Smooth muscle cell of the brain vasculature (primary cell): ENCODE data around the gene RRAS.

ENCODE experiments used
- DNase-seq: peaks from one replicate; pipeline ENCODE4 v3.0.0-alpha.2; 2012; ENCODE audit warnings: low read depth, low spot score

RRAS gene

GRCh38 chr19:49677231-49677900 lies 37.4 kb upstream of the RRAS start, which contains the start of gene PRMT1:
TSS of gene PRMT1 (plus strand) at chr19:49677271. CDS start at chr19:49677281, 10 bp downstream.
- no peak for DNase-seq

DNA sequence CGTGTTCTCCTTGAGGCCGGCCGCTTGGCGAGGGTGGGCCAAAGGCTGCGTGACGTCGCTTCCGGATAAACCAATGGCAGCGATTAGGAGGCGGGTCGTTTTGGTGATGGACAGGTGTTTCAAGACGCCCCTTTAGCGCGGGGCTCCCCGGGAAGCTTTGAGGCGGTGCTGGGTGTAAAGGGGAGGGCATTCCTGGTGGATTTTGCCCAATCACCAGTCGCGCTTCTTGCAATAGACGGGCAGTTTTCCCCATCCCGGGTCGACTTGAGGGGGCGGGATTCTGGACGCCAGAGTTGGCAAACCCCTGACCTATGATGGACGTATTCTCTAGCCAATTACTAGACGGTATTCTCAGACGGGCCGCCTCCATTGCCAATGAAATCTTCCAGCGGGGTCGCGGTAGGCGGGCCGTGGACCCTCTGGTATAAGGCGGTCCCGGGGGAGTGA lies 36.9 kb upstream of the RRAS start:
- peak; percentile 100 for DNase-seq

DNA sequence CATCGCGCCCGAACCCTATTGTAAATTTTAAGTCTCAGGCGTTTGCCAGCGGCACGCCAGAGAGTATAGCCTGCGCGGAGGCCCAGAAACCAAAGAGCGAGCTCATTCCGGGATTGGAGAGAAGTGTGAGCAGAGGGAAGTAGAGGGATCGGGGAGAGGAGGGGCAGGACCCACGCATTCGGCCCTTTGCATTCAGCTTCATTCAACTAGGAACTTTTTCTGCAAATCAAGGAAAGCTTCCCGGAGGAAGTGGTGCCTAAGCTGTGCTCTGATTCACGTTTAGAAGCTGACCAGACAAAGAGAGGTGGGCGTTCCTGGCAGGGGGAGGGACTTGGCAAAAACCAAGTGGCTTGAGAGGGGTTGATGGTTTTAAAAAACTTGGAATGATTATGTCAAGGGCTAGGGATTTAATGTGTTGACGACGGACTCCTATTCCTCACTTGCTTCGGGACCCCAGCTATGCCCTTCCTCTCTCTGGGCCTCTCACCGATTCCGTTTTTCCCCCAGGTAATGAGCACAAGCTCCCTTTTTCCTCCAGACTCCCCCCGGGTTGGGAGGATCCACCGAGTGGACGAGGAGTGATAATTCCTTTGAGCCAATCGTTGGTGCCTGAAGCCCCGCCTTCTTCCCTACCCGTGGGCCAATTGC lies 36.3 kb upstream of the RRAS start:
- peak; percentile 91 for DNase-seq

GRCh38 chr19:49672131-49672919 lies 32.4 kb upstream of the RRAS start:
- no peak for DNase-seq

- no peak for DNase-seq
Observed at GRCh38 chr19:49669516-49669915, 29.6 kb upstream of the RRAS start.

GRCh38 chr19:49667473-49667872 lies 27.5 kb upstream of the RRAS start:
- no peak for DNase-seq

- no peak for DNase-seq
Observed at GRCh38 chr19:49666120-49666444, 26.1 kb upstream of the RRAS start.

- DNase-seq, result peak; percentile 92
Observed at GRCh38 chr19:49665351-49666119, 25.6 kb upstream of the RRAS start, which contains the start of the genes BCL2L12 and IRF3. TSS of gene BCL2L12 (plus strand) at chr19:49665933. CDS start at chr19:49666693, 760 bp downstream. TSS of gene IRF3 (minus strand) at chr19:49665857. CDS start at chr19:49664838, 1,019 bp downstream.

- no peak for DNase-seq
Observed at GRCh38 chr19:49665036-49665350, 25.1 kb upstream of the RRAS start.

DNA sequence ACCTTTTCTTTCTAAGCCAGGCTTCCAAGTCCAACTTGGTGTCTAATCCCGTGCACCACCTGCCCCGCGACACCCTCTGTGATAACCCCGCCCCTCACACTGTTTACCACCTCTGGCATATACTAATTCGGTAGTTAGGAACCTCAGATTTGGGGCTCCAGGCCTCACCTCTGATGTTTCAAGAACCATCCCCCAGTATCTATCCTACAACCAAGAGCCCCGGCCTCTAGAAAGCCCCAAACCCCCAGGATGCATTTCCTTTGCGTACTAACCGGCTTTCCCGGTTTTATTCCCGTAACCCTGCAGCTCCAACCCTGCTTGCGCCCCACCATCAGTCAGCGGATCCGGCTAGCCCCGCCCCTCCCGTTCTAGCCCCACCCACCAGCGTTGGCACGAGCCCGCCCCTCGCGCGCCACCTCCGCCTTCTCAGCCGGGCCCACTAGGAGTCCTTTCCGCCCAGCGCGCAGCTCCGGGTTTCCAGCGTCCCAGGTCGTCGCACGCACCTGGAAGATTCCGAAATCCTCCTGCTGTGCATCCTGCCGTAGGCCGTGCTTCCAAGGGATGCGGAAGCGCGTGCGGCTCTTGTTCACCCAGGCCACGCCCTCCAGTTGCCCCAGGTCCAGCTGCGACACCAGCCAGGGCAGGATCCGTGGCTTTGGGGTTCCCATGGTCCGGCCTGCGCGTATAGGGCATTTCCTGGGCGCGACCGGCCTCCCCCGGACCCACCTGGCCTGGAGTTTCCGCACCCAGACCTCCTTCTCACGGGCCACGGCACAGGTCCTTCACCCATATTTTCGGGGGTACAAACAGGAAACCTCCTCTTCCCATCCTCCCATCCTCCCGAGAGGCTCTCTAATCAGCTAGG lies 24.5 kb upstream of the RRAS start:
- no peak for DNase-seq

GRCh38 chr19:49663224-49663623 lies 23.3 kb upstream of the RRAS start:
- DNase-seq, result no peak

DNA sequence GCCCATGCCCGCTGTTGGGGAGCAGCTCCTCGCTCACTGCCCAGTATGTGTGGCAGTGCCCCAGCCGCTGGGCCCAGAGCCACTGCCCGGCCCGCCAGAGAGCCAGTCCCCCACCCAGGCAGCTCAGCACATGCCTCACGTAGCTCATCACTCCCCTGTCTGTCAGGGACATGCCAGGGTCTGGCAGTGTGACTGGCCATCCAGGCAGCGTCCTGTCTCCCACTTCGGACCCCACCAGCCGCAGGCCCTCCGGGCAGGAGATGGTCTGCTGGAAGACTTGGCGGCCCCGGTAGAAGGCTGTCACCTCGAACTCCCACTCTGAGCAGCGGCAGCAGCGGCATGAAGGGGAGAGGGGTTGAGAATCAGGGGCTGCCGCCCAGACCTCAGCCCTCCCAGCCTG lies 22.1 kb upstream of the RRAS start:
- DNase-seq, result no peak

- no peak for DNase-seq
Observed at GRCh38 chr19:49660338-49660961, 20.5 kb upstream of the RRAS start.

GRCh38 chr19:49658566-49659442 lies 18.9 kb upstream of the RRAS start:
- no peak for DNase-seq

GRCh38 chr19:49658139-49658517 lies 18.2 kb upstream of the RRAS start:
- DNase-seq, result no peak

- DNase-seq, result no peak
Observed at GRCh38 chr19:49657493-49658138, 17.7 kb upstream of the RRAS start.

DNA sequence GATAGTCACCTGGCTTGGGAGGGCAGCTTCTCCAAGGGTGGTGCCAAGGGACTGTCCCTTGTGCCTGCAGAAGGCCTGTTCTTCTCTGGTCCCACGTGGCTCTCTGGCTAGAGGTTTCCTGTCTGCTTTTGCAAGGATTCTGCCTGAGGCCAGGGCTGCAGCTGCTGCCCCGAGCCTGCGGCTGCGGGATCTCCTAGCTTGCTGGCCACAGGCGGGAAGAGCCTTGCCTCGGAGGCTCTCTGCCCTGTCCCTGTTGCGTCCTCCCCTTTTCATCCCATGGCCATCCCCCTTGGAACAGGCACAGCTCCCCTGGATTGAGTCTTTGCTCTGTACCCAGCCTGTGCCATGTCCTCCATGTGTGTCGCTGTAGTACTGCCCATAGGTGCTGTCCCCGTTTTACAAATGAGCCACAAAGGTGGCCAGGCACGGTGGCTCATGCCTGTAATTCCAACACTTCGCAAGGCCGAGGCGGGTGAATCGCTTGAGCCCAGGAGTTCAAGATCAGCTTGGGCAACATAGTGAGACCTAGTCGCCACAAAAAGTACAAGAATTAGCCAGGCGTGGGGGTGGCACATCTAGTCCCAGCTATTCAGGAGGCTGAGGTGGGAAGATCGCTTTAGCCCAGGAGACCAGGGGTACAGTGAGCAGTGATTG lies 16.6 kb upstream of the RRAS start:
- DNase-seq, result no peak
